ENCODE measurements around the gene ATG4B.

DNA sequence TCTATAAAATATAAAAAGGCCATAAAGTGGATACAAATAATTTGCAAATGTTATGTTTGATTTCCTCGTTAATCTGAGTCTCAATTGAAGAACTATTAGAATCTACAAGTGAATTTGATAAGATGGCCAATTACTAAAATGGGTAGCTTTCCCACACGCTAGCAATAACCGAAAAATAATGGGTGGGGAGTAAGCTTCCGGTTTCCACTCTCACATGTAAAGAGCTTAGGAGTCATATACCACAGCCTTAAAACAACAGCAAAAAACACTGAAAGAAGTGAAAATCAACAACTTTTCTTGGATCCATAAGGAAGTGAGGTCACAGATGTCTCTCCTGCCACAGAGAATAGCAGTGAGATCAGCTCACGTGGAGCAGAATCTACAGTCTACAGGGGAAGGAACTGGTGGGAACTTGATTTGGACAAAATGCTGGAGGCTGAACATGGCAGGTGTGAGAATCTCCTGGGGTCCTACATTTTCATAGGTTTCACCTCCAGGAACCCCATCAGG lies 19.1 kb upstream of the ATG4B start:
- TF ChIP-seq POLR2A (IDR thresholded peaks at IDR 0.05; ENCODE audit: low read length) (no peak), GATA1 (IDR thresholded peaks at IDR 0.05; ENCODE audit: low read depth, low read length) (no peak)
